Measurements from ENCODE around the gene RAB11A.

- no peak for TF ChIP-seq CTCF (IDR thresholded peaks at IDR 0.05)
- no peak for TF ChIP-seq POLR2A (IDR thresholded peaks at IDR 0.05)
- TF ChIP-seq POLR2AphosphoS5 (IDR thresholded peaks at IDR 0.05), result no peak
- no peak for TF ChIP-seq EP300 (IDR thresholded peaks at IDR 0.05)
Observed at GRCh38 chr15:65924004-65924403, 54.7 kb downstream of the RAB11A start.
